NCI-H774 (cell line): ENCODE measurements around the gene RREB1.
A peak's percentile ranks its signal among the peaks of the same experiment; 100 is the strongest.

Source experiments
- DNase-seq: peaks from one replicate; lab custom pipeline; 2025; lab: John Stamatoyannopoulos, UW

The RREB1 gene

DNA sequence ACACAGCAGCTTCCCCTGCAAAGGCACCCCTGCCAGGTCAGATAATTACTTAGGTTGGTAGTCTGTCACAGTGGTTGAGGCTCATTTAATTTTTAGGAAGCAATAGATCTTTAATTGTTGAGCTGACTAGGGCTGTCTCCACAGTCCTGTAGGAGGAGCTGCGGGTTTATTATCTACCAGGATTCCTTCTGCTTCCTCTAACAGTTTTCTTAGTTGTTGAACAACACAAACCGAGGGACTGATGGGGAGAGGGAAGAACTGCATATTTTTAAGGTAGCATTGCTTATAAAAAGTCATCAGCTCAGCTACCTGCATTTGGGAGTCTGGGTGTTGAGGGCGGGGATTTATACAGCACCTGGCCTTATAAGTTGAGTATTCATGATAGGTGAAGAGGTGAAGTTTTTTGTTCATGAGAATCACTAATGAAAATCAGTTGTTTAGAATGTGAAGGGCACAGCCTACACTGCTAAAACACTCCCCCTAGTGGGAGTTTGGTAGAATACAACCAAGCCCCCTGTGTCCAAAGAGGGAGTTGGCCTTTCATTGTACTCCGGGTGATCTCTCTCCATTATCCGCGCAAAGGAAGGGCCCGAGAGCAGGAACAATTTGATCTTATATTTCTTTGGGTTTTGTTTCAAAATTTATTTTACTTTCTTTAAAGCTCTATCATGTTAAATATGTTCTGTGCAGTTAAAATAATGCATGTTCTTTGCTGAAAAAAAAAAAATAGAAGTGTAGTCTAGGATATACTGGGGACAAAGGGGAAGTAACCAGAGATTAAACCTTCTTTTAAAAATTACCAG, 135.6 kb downstream of the RREB1 start:
- peak; percentile 46 for DNase-seq

DNA sequence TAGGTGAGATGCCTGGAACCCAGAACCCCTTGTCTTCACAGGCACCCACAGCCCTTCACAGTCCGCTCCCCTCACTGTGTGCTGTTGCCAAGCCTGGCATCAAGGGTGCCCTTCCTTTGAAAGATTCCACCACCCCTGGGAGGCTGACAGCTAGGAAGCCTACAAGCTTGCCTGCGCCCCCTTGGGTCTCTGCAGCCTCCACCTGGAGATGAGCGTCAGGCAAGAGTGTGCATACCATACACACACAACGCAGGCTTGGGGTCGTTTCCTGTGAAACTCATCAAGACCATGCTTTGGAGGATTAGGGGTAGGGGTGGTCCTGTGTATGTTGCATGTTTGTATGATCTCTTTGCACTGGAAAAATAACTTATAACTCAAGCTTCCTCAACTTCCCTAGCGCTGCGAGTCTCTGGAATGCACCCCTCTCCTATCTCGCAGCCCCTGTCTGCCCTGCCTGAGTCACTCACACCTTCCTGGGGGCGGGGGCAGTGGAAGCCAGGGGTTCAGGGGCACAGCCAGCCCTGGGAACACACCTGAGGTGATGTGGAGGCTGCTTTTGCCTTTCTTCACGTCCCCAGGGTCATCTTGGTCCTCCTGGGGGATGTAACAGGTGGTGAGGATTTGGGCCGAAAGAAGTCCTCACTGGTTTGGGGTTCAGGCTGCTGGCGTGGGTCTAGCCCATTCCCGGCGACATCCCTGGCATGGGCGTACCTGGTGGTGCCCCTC, 138.1 kb downstream of the RREB1 start:
- DNase-seq: no peak

DNA sequence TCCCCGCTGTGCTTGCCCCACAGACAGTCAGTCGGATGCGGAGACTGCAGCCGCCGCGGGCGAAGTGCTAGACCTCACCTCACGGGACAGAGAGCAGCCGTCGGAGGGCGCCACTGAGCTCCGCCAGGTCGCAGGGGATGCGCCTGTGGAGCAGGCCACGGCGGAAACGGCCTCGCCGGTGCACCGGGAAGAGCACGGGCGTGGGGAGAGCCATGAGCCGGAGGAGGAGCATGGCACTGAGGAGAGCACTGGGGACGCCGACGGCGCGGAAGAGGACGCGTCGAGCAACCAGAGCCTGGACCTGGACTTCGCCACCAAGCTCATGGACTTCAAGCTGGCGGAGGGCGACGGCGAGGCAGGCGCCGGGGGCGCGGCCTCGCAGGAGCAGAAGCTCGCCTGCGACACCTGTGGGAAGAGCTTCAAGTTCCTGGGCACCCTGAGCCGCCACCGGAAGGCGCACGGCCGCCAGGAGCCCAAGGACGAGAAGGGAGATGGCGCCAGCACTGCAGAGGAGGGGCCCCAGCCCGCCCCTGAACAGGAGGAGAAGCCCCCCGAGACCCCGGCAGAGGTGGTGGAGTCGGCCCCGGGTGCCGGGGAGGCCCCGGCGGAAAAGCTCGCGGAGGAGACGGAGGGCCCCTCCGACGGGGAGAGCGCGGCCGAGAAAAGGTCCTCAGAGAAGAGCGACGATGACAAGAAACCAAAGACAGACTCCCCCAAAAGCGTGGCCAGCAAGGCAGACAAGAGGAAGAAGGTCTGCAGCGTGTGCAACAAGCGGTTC, 138.8 kb downstream of the RREB1 start:
- no peak for DNase-seq

DNA sequence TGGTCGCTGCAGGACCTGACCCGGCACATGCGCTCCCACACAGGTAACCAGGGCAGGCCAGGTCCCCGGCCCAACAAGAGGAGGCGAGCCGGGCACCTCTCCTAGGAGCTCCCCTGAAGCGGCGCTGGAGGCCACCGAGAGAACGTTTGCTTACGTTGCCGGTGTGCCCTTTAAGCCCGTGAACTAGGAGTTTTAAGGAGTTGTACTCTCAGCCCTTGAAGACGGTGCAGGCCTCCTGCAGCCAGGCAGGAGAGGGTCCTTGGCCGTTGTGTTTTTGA, 139.4 kb downstream of the RREB1 start:
- no peak for DNase-seq

DNA sequence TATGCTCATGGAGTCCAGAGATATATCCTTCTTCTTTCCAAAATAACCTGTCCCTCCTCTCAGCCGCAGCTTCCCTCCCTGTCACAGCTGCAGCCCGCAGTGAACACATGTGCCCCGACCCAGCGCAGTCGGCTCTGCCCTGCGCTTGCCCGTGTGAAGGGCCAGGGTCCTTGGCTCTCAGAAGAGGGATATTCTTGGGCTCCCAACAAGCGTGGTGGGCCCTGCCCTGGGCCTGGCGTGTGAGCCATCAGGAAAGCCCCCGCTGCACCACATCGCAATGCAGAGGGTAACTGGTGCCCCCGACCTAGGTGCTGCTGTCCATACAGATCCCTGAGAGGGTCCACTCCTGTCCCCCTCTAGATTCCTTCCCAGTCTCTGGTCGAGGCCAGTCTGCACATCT, 140.1 kb downstream of the RREB1 start:
- DNase-seq: no peak

DNA sequence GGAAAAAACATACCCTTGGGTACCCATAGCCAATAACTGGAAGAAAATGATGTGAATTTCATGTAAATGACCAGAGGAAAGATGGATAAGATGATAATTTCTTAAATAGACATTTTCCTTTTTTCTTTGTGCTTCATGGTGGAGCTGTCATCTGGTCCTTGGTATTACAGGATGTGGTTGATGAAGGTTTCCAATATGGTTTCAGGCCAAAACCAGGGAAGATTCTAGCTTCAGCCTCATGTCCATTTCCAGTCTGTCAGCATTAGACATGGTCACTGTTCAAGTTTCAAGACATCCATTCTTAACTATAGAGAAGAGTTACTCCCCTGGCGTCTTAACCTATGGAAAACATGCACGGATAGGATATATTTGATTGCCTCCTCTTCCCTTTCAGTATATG, 141.6 kb downstream of the RREB1 start:
- DNase-seq: no peak

DNA sequence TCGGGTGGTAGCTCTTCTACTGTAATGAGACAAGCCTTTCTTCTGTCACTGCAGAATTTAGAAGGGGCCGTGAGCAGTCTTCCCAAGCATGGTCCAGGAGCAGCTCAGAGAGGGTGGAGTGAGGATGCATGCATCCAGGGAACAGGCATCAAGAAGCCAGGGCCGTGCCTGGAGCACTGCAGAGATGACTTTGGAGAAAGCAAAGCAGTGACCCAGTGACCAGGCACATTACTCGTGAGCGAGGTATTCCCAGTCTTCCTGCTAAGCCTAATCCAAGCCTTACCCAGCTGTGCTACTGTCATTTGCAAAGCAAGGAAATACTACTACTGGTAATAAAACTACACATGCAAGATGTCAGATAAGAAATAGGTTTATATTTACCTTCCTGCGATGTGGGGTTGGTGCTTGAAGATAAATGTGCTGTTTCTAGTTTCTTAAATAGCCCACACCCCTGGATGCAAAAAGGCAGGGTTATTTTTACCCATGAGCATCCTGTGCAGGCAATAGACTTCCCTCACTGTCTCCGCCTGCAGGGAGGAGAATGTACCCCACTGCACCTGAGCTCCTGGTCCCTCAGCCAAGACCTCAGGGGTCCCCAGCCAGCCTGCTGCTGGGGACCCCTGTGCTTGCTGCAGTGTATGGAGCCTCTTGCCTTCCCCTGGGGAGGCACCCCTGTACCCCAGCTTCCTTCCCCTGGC, 142.3 kb downstream of the RREB1 start:
- no peak for DNase-seq

DNA sequence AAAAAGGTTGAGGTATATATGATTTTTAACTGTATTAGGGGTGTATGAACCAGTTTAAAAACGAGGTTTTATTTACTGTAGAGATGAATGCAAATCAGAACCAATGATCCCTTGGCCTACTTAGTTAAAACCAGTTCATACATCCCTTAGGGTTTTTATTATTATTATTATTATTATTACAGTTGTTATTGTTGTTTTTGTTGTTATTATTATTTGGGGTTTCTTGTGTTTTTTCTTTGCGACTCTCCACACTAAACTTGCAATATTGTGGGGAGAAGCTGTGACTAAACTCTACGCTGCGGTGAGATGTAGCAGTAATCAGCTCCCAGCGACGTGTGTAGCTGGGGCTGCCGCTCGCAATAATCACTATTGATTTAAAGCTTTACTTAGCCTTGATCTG, 143.1 kb downstream of the RREB1 start:
- no peak for DNase-seq

DNA sequence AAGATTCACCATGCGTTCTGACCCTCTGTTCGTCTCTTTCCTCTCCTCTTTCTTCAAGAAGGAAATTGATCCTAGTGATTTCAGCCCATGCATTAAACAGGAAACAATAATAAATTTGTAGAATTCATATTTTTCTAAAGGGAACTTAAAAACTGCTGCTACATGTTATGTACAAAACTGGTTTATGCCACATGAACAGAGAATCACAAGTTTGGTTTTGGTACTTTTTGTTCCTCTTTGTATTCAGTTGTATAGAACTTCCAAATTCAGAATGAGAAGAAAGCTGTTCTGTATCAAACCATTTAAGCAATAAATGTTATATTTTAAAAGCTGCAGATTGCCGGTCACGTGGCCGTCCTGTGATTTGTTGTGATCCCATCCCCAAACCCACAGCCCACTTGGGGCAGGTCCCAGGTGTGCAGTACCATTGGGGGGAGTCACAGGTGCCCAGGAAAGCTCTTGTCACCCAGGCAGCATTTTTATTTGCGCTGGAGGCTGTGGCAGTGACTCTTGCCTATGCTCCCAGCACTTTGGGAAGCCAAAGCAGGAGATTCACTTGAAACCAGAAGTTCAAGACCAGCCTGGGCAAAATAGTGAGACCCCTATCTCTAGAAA, 144.0 kb downstream of the RREB1 start:
- no peak for DNase-seq

DNA sequence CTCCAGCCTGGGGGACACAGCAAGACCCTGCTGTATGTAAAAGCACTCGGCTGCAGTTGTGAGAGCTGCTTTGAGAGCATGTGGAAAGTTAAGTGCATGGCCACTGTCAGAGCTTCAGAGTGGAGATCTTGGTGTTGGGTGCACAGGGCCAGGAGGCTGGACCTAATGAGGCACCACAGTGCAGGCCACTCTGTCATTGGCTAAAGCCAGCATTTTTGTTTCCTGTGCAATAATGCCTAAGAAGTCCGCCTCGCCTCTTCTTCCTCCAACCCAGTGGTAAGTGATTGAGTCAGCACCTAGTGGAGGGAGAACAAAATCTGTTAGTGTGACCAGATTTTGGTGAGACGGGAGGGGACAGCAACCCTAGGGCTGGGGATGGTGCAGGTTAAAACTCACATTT, 144.6 kb downstream of the RREB1 start:
- DNase-seq: no peak

DNA sequence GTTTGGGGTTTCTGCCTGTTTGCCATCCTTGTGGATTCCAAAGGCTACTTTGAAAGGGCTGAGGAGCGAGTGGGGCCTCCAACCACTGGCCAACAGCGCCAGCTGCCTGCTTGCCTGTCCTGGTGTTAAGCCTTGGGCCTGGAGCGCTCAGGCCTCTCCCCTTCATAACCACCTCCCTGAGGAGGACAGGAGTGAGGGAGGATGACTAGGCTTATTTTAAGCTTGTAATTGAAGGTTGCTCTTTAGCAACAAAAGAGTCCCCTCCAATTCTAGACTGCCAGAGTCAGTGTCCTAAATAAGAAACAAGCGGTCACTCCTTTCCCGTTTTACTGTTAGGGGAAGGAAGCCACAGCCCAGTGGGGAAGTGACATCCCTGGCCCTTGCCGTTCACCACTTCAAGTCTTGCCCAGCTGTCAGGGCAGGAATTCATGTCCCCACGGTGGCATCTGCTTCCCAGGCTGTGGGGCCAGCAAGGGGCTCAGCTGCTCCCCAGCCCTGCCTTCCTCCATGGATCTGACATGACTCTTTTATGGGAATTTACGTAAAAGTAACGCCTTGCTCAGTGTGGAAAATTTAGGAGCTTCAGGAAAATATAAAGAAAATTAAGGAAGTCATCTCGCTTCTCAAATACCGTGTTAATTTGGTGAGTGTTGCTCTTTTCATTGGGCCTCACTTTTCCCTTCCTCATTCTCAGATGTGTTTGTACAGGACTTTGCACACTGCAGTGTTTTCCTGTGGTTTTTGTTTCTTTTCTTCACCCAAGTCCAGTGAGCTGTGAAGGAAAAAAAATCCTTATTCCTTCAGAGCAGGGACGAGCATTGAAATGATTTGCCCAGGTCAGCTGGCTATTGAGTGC, 147.4 kb downstream of the RREB1 start:
- DNase-seq: no peak

DNA sequence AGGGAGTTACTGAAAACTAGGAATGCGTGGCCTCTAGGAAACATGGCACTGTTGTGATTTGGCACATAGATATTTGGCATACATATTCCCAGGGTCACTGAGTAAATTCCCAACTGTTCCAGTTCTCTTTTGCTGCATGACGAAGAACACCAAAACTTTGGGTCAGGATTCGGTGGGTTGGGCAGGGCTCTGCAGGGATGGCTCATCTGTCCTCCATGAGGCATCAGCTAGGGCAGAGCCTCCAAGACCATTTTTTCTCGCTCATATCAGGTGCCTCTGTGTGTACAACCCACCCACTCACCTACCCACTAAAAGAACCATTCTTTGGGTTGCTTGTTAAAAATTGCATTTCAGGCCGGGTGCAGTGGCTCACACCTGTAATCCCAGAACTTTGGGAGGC, 148.2 kb downstream of the RREB1 start:
- no peak for DNase-seq

DNA sequence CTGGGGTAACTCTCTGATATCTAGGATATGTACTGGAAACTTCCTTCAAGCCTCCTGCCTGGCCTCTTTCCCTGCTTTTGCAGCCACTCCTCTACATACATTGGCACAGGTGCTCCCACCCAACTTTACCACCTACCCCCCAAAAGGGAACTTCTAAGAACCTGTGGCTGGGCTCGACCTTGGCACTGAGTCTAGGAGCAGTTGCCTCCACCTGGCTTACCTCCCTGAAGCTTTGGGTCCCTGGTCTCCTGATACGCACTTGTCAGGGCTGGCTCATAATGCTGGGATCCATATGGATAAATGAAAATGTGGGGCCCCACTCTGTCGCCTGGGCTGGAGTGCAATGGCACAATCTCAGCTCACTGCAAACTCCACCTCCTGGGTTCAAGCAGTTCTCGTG, 149.0 kb downstream of the RREB1 start:
- DNase-seq: no peak

DNA sequence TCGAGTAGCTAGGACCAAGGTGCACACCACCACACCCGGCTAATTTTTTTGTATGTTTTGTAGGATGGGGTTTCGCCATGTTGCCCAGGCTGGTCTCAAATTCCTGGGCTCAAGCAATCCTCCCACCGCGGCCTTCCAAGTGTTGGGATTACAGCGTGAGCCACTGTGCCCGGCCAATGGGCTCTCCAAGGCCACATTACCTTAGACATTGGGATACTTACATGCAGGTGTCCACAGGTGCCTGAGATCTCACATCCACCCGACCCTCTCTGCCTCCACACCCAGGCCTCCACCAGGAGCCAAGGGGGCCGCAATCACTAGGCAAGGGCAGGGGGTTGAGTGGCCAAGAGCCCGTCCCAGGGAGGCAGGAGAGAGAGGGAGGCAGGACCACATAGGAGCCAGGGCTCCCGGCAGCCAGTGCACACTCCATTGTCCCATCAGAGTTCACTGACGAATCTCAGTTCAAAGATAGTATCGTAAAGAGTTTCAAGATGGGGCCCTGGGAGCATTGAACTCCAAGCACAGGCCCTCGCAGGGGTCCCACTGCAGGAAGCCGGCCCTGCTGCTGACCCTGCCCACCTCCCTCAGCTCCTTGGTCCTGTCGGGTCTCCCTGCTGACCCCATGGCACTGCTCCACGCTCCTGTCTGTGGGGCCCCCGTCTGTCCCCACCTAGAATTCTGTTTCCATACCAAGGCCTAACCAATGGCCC, 149.9 kb downstream of the RREB1 start:
- DNase-seq: no peak

DNA sequence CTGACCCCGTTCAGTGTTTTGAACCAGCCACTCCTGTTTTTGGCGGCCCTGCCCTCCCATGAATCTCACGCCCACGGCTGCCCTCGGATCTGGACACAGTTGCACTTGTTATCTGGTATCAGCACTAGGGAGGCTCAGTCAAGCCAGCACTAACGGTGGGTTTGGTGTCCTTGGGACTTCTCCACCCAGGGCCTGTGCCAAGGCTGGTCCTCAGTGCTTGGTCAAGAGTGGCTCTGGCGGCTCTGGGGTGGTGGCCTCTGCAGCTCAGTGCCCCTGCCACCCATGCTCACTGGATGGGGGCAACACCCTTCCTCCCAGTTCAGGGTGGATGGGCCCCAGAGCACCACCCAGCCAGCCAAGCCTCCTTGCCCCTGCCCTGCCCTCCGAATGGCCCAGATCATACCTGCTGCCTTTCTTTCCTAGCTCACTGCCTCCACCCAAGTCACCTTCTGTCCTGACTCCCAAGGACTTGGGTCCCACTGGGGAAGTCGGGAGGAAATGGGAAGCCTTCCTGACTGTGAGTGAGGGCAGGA, 150.5 kb downstream of the RREB1 start:
- no peak for DNase-seq

DNA sequence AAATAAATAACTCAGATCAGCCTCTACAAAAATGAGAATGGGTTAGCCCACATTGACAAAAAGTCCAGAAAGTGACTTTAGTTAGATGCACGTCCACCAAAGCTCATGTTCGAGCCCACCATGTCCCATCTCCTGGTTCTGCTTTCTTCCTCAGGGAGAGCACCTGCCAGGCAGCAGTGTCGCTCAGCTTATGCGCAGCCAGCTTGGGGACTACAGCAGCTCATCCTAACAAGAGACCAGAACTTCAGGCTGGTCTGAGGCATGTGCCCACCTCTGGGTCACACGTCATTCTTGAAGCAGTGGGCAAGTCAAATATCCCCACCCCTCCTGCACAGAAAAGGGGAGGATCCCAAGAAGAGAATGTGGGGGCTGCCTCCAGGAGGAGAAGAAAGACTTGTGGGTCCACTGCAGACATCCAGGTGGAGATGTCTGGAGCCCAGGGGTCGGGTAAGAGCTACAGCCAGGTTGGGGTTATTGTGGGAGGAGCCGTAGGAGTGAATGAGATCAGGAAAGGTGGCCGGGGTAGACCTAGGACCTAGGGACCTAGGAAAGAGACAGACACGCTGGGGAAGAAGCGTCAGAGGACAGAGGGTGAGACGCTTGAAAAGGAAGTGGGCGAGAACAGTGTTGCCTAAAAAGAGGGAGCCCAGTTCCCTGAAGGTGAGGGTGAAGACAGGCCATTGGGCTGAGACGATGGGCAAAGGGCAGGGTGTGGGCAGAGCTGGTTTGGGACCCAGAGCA, 152.7 kb downstream of the RREB1 start:
- no peak for DNase-seq

DNA sequence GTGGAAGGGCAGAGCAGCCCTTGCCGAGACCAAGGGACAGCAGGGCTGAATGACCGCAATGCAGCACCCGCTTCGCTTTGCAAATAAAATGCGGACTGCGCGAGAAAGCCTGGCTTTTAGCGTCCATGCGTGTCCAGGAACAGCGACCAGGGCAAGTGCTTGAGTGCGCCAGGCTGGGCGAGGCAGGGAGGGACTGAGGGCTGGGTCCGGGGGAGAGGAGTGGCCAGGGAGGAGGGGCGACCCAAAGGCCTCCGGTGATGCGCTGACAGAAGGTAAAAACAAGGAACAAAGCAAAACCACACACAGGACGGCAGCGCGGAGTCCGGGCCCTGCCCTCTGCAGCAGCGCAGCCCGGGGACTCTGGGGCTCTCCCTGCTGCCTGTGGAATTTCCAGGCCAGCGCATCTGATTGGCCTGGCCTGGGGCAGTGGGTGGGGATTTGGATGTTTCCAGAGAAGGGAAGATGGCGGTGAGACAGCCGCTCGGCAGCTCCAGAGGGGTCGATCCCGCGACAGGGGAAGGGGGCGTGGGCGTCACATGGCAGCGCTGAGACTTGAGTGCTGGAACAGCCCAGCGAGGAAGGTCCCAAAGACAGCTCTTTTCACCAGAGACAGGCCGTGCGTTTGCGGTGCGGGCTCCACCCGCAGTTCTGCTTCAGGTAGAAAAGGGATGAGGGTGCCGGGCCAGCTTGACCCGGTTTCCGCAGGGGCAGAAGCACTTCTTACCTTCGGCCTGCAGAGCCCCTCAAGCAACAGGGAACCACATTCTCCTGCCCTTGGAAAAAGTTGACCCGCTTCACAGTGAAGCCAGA, 153.5 kb downstream of the RREB1 start:
- DNase-seq: peak; percentile 75

DNA sequence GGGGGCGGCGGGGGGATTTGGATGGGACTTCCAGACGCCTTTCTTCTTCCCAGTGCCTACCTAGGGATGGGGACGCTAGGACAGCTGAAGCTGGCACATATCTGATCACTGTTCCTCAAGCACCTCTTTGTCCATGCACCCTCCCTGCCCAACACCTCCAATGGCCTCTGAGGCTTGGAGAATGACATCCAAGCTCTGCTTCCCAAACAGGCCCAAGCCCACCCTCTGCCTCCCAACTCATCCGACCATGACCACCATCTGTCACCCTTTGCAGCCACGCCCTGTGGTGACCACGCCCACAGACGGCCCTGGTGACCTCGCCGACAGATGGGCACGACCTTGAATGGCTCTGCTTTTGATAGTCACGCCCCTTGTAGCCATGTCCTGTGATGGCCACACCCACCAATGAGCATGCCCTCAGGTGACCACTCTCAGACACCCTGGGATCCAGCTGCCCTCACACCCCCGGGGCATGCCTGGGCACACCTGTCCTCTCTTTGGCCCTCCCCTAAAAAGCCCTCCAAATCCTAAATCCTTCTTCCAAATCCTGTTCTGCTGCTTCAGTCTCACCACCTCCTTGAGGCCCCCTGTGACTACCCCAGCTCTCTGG, 154.2 kb downstream of the RREB1 start:
- peak; percentile 75 for DNase-seq
